Mesenchymal stem cell (in vitro differentiated cells and primary cell): Measurements from ENCODE around the gene CDH23.

ENCODE experiments used
- DNase-seq: peaks from one replicate; pipeline ENCODE4 v3.0.0-alpha.2; 2013
- H2AFZ ChIP-seq: one replicate; pipeline ENCODE4 v1.6.1; 2013; ENCODE audit warnings: low read depth, mild to moderate bottlenecking, control low read depth, inconsistent platforms, low read length, moderate library complexity
- H2AK5ac ChIP-seq: 2 replicates; pipeline ENCODE4 v1.6.1; 2013; ENCODE audit warnings: low read length, moderate library complexity, mild to moderate bottlenecking, inconsistent platforms; ENCODE audit not compliant: severe bottlenecking
- H2BK120ac ChIP-seq: one replicate; pipeline ENCODE4 v1.6.1; 2013; ENCODE audit warnings: low read depth, mild to moderate bottlenecking, inconsistent platforms, low read length, moderate library complexity
- H2BK12ac ChIP-seq, 2 experiments: one replicate each; pipeline ENCODE4 v1.6.1; 2013; ENCODE audit warnings: inconsistent platforms in 2 of 2, low read length in 2 of 2, mild to moderate bottlenecking in 2 of 2, moderate library complexity in 2 of 2, control low read depth in 1 of 2
- H2BK15ac ChIP-seq: one replicate; pipeline ENCODE4 v1.6.1; 2013; ENCODE audit warnings: mild to moderate bottlenecking, low read depth, inconsistent platforms; ENCODE audit not compliant: poor library complexity, severe bottlenecking
- H2BK5ac ChIP-seq: 2 replicates; pipeline ENCODE4 v1.6.1; 2013; ENCODE audit warnings: low read depth, mild to moderate bottlenecking, low read length, control low read depth, inconsistent platforms; ENCODE audit not compliant: poor library complexity, severe bottlenecking
- H3K14ac ChIP-seq, 2 experiments: one replicate each; pipeline ENCODE4 v1.6.1; 2013; ENCODE audit warnings: inconsistent platforms in 2 of 2, low read length in 2 of 2, control low read depth in 1 of 2, mild to moderate bottlenecking in 1 of 2, moderate library complexity in 1 of 2
- H3K18ac ChIP-seq, 2 experiments: one replicate each; pipeline ENCODE4 v1.6.1; 2013; ENCODE audit warnings: inconsistent platforms in 2 of 2, low read length in 2 of 2, control low read depth in 1 of 2, low read depth in 1 of 2, mild to moderate bottlenecking in 1 of 2
- H3K23ac ChIP-seq, 2 experiments: one replicate each; pipeline ENCODE4 v1.6.1; 2013; ENCODE audit warnings: inconsistent platforms in 2 of 2, low read length in 2 of 2, mild to moderate bottlenecking in 2 of 2, moderate library complexity in 2 of 2, control low read depth in 1 of 2
- H3K27ac ChIP-seq: 2 replicates; pipeline ENCODE4 v1.5.1; 2013; ENCODE audit warnings: mild to moderate bottlenecking, moderate library complexity, low read length, control low read depth, inconsistent platforms; ENCODE audit not compliant: poor library complexity, severe bottlenecking
- H3K27me3 ChIP-seq, 2 experiments: 2 replicates each; pipeline versions ENCODE4 v1.6.1 to v1.7.0; 2013; ENCODE audit warnings: low read length in 2 of 2, mild to moderate bottlenecking in 2 of 2, moderate library complexity in 2 of 2, control low read depth in 1 of 2, inconsistent platforms in 1 of 2; ENCODE audit not compliant: control insufficient read depth in 1 of 2, insufficient read depth in 1 of 2
- H3K36me3 ChIP-seq, 2 experiments: 2 replicates each; pipeline versions ENCODE4 v1.6.1 to v1.7.0; 2013; ENCODE audit warnings: low read length in 2 of 2, control low read depth in 1 of 2, inconsistent platforms in 1 of 2, low read depth in 1 of 2, mild to moderate bottlenecking in 1 of 2; ENCODE audit not compliant: insufficient read depth in 2 of 2, control insufficient read depth in 1 of 2
- H3K4ac ChIP-seq, 2 experiments: one replicate each; pipeline ENCODE4 v1.6.1; 2013; ENCODE audit warnings: inconsistent platforms in 2 of 2, low read length in 2 of 2, mild to moderate bottlenecking in 2 of 2, moderate library complexity in 2 of 2, control low read depth in 1 of 2, low read depth in 1 of 2
- H3K4me1 ChIP-seq: 2 replicates; pipeline ENCODE4 v1.6.1; 2013; ENCODE audit warnings: low read depth, low read length, control low read depth; ENCODE audit not compliant: control insufficient read depth, insufficient read depth
- H3K4me2 ChIP-seq: 2 replicates; pipeline ENCODE4 v1.6.1; 2013; ENCODE audit warnings: low read length, mild to moderate bottlenecking, inconsistent platforms; ENCODE audit not compliant: poor library complexity, severe bottlenecking
- H3K4me3 ChIP-seq, 2 experiments: 2 replicates each; pipeline versions ENCODE4 v1.5.1 to v1.7.0; 2013; ENCODE audit warnings: low read length in 2 of 2, mild to moderate bottlenecking in 2 of 2, control low read depth in 1 of 2, low read depth in 1 of 2; ENCODE audit not compliant: insufficient read depth in 1 of 2
- H3K79me1 ChIP-seq: replicated peaks from 2 replicates; pipeline ENCODE4 v1.6.1; 2013; ENCODE audit warnings: mild to moderate bottlenecking, control low read depth, low read length, inconsistent platforms; ENCODE audit not compliant: poor library complexity, severe bottlenecking
- H3K9ac ChIP-seq: 2 replicates; pipeline ENCODE4 v1.7.0; 2013; ENCODE audit warnings: mild to moderate bottlenecking, low read length, moderate library complexity
- H3K9me3 ChIP-seq: 2 replicates; pipeline ENCODE4 v1.7.0; 2013; ENCODE audit warnings: mild to moderate bottlenecking, low read length; ENCODE audit not compliant: control insufficient read depth
- H4K8ac ChIP-seq: one replicate; pipeline ENCODE4 v1.6.1; 2013; ENCODE audit warnings: inconsistent platforms, mild to moderate bottlenecking, low read length, moderate library complexity
- H4K91ac ChIP-seq: one replicate; pipeline ENCODE4 v1.6.1; 2013; ENCODE audit warnings: mild to moderate bottlenecking, low read length, inconsistent platforms
- WGBS: methylation state at CpG from one replicate; pipeline ENCODE4 v1.1.7; 2013; ENCODE audit warnings: mixed read lengths; 5-methylcytosine and 5-hydroxymethylcytosine counted together

The CDH23 gene

DNA sequence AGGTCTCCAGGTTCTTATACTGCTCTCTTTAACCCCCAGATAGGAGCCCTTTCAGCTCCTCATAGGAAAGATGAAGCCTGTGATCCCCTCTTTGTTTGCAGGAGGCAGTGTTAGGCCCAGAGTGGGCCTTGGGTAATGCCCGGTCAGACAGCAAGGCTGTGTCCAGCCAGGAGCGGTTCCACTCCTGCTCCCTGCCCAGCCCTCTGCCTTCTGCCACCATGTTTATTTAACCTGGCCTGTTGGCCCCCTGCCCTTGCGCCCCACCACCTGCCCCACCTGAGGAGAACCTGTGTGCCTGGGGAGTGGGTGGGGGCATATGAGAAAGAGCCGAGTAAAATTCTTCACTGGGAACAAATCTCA is 24.3 kb downstream of the CDH23 start:
- Histone ChIP-seq H3K9ac (no peak overlapping the region), H3K23ac (no peak overlapping the region), H4K8ac (no peak overlapping the region), H3K4me1 (no peaks in the 10 kb centered on the region), H3K4ac (no peak overlapping the region), H3K4me2 (no peak overlapping the region), H3K4me3 (no peak overlapping the region), H3K14ac (no peak overlapping the region), H2AFZ (no peak overlapping the region), H4K91ac (no peak overlapping the region), H3K79me1 (no peaks in the 10 kb centered on the region), H2BK120ac (no peak overlapping the region), H3K27me3 (peaks cover 36 to 45% of the 10 kb centered on the region in 2 experiments), H2BK5ac (no peak overlapping the region), H3K36me3 (no peaks in the 10 kb centered on the region), H3K9me3 (no peaks in the 10 kb centered on the region), H3K18ac (no peak overlapping the region), H2BK12ac (no peak overlapping the region), H3K27ac (no peak overlapping the region), H2AK5ac (no peak overlapping the region), H2BK15ac (no peak overlapping the region)
- 100% methylated on average over 2 of the region's 4 CpGs for WGBS
- no peak for DNase-seq

DNA sequence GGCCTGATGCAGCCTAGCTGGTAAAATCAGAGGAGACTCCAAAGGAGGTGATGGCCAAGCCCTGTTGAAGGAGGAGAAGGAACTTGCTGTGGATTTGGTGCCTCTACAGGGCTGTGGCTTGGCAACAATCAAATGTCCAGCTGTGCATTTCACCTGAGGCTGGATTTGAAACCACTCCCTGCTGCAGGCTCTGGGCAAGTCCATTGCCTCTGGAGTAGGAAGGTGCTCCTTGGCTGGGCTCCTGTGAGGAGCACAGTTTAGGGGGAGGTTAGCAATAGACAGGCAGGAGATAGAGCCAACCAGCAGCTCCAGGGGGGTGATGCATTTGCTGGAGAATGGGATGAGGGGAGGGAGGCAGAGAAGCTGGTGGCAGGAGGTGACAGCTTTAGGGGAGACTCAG is 26.5 kb downstream of the CDH23 start:
- Histone ChIP-seq H3K9me3 (no peaks in the 10 kb centered on the region), H2AFZ (no peak overlapping the region), H2BK5ac (no peak overlapping the region), H3K4me2 (no peak overlapping the region), H3K27me3 (peaks cover 43 to 47% of the 10 kb centered on the region in 2 experiments), H3K14ac (no peak overlapping the region), H4K8ac (no peak overlapping the region), H3K4ac (no peak overlapping the region), H2BK15ac (no peak overlapping the region), H2BK120ac (no peak overlapping the region), H2AK5ac (no peak overlapping the region), H3K79me1 (no peaks in the 10 kb centered on the region), H2BK12ac (no peak overlapping the region), H3K4me3 (no peak overlapping the region), H3K23ac (no peak overlapping the region), H3K18ac (no peak overlapping the region), H3K27ac (no peak overlapping the region), H3K9ac (no peak overlapping the region), H4K91ac (no peak overlapping the region), H3K4me1 (no peaks in the 10 kb centered on the region), H3K36me3 (no peaks in the 10 kb centered on the region)
- DNase-seq: no peak

DNA sequence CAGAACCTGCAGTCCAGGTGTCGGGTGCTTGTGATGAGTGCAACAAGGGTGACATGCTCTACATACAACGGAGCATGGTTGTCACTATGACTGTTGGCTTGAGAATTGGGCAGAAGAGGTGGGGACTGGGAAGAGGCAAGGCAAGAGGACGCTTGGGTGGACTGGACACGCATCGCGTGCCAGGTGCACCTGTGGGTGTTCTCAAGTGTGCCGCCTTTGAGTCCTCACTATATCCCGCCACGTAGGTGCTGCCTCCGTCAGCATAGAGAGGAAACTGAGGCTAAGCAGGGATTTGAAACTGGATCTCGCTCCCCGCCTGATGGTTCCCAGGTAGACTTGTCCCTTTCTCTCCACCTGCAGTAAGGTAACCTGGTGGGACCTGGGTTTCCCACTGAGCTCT is 27.2 kb downstream of the CDH23 start:
- DNase-seq: no peak
- H4K8ac ChIP-seq: no peak overlapping the region
- H3K36me3 ChIP-seq: no peaks in the 10 kb centered on the region
- no peak overlapping the region for H3K27ac ChIP-seq
- peak overlapping the region in 1 of 2 experiments; percentile 28 for H3K23ac ChIP-seq
- H3K9ac ChIP-seq: no peak overlapping the region
- no peak overlapping the region for H3K18ac ChIP-seq
- no peak overlapping the region for H2AK5ac ChIP-seq
- peaks cover 43 to 45% of the 10 kb centered on the region in 2 experiments for H3K27me3 ChIP-seq
- H3K4me1 ChIP-seq: no peaks in the 10 kb centered on the region
- no peak overlapping the region for H2BK5ac ChIP-seq
- no peak overlapping the region for H2BK15ac ChIP-seq
- 85% methylated on average over 12 of the region's 12 CpGs for WGBS
- H3K79me1 ChIP-seq: no peaks in the 10 kb centered on the region
- no peak overlapping the region for H3K4me2 ChIP-seq
- no peak overlapping the region for H3K4me3 ChIP-seq
- no peaks in the 10 kb centered on the region for H3K9me3 ChIP-seq
- no peak overlapping the region for H2BK120ac ChIP-seq
- no peak overlapping the region for H4K91ac ChIP-seq
- no peak overlapping the region for H2BK12ac ChIP-seq
- H3K14ac ChIP-seq: peak overlapping the region in 1 of 2 experiments; percentile 68
- H3K4ac ChIP-seq: no peak overlapping the region
- no peak overlapping the region for H2AFZ ChIP-seq

DNA sequence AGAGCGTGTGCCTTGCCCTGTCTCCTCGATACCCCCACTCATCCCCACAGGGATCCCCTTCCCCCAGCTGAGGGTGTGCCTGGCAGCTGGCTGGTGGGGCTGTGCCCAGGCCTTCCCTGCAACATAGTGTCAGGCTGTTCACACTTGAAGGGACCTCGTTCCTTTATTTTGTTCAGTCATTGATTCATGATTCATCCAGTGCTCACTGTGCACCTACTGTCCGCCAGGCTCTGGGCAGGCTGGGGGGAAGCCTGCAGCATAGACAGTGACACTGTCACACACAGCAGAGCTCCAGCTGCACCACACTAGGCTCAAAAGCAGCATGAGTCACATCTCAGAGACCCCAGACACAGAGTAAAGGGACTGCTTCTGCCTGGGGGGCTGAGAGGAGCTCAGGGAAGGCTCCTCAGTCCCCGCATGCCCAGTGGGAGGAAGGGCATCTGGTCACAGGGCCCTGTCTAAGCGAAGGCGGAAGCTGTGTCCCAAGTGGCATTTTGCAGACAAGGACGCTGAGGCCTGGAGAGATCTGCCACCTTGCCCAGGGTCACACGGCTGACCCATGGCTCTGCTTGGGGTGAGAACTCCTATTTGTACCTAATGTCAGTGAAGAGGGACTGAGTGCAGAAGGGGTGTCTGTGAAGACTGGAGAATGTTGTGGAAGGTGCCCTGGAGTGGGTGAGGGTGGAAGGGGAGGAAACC is 27.9 kb downstream of the CDH23 start:
- H3K23ac ChIP-seq: no peak overlapping the region
- no peaks in the 10 kb centered on the region for H3K4me1 ChIP-seq
- H3K36me3 ChIP-seq: no peaks in the 10 kb centered on the region
- H3K27ac ChIP-seq: no peak overlapping the region
- H3K14ac ChIP-seq: no peak overlapping the region
- no peak overlapping the region for H3K4me2 ChIP-seq
- no peak overlapping the region for H3K4ac ChIP-seq
- no peaks in the 10 kb centered on the region for H3K79me1 ChIP-seq
- 66% methylated on average over 9 of the region's 9 CpGs for WGBS
- no peak for DNase-seq
- no peak overlapping the region for H2AFZ ChIP-seq
- H2BK12ac ChIP-seq: no peak overlapping the region
- H2BK5ac ChIP-seq: no peak overlapping the region
- H3K9me3 ChIP-seq: no peaks in the 10 kb centered on the region
- H2BK120ac ChIP-seq: no peak overlapping the region
- H4K91ac ChIP-seq: no peak overlapping the region
- no peak overlapping the region for H3K18ac ChIP-seq
- no peak overlapping the region for H2BK15ac ChIP-seq
- H4K8ac ChIP-seq: no peak overlapping the region
- no peak overlapping the region for H3K9ac ChIP-seq
- H3K4me3 ChIP-seq: no peak overlapping the region
- H3K27me3 ChIP-seq: peaks cover 40 to 47% of the 10 kb centered on the region in 2 experiments
- H2AK5ac ChIP-seq: no peak overlapping the region
